MM.1S (cell line): ENCODE measurements around the gene OR6C65.
"Not testable (repeated sequence)": the region's sequence is repeated elsewhere in the genome, so short reads cannot be mapped to it uniquely, and the experiment has no call there.

Experiments
- CTCF ChIP-seq: fragments of 300-600 bp; sonication (generic); IDR thresholded peaks from 2 replicates; pipeline ENCODE4 v1.5.1; 2016; ENCODE audit warnings: antibody characterized with exemption, low read length, mixed read lengths
- EZH2 ChIP-seq: fragments of 300-600 bp; sonication (generic); optimal IDR thresholded peaks from 2 replicates; pipeline ENCODE3; 2017; ENCODE audit warnings: low read depth, mild to moderate bottlenecking, antibody characterized with exemption, low read length, mixed read lengths
- EZH2phosphoT487 ChIP-seq: fragments of 300-600 bp; sonication (generic); IDR thresholded peaks from 2 replicates; pipeline ENCODE4 v1.6.1; 2018; ENCODE audit warnings: antibody characterized with exemption, low read length

DNA sequence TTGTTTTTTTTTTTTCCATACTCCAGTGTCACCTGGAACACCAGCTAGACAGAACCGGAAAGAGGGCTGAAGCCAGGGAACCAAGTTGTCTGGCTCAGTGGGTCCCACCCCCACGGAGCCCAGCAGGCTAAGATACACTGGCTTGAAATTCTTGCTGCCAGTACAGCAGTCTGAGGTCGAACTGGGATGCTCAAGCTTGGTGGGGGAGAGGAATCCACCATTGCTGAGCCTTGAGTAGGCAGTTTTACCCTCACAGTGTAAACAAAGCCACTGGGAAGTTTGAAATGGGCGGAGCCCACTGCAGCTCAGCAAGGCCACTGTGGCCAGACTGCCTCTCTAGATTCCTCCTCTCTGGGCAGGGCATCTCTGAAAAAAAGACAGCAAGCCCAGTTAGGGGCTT, 45.0 kb upstream of the OR6C65 start:
- TF ChIP-seq CTCF, EZH2, EZH2phosphoT487: not testable (repeated sequence)
